GM21526 (cell line): ENCODE results near the gene DHCR7.

Experiments used
- ATAC-seq: cut with Tn5 transposase; IDR thresholded peaks from one replicate; pipeline ENCODE4 v1.9.1; 2021; ENCODE audit warnings: moderate library complexity; ENCODE audit not compliant: unreplicated experiment, low FRiP score

DHCR7 gene

GRCh38 chr11:71387784-71388636 lies 60.2 kb downstream of the DHCR7 start:
- no peak for ATAC-seq

GRCh38 chr11:71387200-71387599 lies 61.0 kb downstream of the DHCR7 start:
- no peak for ATAC-seq

- ATAC-seq = no peak
These were observed 62.0 kb downstream of the DHCR7 start for GRCh38 chr11:71386202-71386601.

- no peak for ATAC-seq
These were observed 63.1 kb downstream of the DHCR7 start for GRCh38 chr11:71385091-71385490.

GRCh38 chr11:71384561-71384960 lies 63.6 kb downstream of the DHCR7 start:
- no peak for ATAC-seq
